GM18873 (cell line): ENCODE measurements around the gene CASP12.
"Not testable (repeated sequence)": the region's sequence is repeated elsewhere in the genome, so short reads cannot be mapped to it uniquely, and the experiment has no call there.

Source experiments
- ATAC-seq: cut with Tn5 transposase; IDR thresholded peaks from one replicate; pipeline ENCODE4 v1.9.1; 2021; ENCODE audit warnings: mild to moderate bottlenecking, moderate library complexity, moderate number of reproducible peaks; ENCODE audit not compliant: unreplicated experiment, low FRiP score

The CASP12 gene

GRCh38 chr11:104897891-104898684 lies at the start of gene CASP12:
CASP12 (minus strand) TSS chr11:104898460.
- no peak for ATAC-seq

DNA sequence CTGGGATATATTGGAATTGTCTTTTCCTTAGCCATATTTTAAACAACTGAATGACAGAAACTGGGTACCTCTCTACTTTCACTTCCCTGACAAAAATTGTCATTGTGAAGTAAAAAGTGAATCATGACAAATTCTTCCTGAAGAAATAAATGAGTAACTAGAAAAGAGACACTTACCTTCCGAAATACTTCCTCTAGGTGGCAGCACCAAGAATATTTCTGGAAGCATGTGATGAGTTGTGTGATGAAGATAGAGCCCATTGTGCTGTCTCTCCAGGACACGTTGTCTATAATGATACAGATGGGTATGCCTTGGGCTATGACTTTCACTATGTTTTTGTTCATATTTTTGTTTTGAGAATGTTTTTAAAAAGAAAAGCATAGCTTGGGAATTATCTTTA lies 48.6 kb upstream of the CASP12 start:
- ATAC-seq: peak; percentile 94

DNA sequence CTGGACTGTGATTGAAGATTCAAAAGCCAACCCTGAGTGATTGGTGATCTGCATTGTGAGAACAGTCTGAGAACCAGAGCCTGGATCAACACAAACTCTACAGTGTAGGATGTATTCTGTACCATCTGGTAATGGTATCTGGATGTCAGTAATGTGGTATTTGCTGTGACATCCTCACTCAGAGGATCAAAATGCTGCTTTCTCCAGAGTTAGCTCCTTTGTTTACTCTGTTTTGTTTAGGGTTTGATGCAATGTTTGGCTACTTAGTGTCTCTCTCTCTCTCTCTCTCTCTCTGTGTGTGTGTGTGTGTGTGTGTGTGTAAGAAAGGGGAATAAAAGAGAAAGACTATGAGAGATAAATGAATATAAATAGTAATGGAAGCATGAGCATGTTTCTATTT lies 45.8 kb upstream of the CASP12 start:
- ATAC-seq: no peak

- ATAC-seq: no peak
Observed at GRCh38 chr11:104943561-104943960, 45.3 kb upstream of the CASP12 start.

- ATAC-seq: no peak
Observed at GRCh38 chr11:104934594-104934993, 36.3 kb upstream of the CASP12 start.

DNA sequence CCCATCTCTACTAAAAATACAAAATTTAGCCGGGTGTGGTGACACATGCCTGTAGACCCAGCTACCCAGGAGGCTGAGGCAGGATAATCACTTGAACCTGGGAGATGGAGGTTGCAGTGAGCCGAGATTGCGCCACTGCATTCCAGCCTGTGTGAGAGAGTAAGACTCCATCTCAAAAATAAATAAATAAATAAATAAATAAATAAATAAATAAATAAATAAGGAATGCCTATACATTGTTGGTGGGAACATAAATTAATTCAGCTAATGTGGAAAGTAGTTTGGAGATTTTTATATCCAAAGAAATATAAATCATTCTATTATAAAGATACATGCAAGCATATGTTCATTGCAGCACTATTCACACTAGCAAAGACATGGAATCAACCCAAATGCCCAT lies 35.8 kb upstream of the CASP12 start:
- not testable (repeated sequence) for ATAC-seq

DNA sequence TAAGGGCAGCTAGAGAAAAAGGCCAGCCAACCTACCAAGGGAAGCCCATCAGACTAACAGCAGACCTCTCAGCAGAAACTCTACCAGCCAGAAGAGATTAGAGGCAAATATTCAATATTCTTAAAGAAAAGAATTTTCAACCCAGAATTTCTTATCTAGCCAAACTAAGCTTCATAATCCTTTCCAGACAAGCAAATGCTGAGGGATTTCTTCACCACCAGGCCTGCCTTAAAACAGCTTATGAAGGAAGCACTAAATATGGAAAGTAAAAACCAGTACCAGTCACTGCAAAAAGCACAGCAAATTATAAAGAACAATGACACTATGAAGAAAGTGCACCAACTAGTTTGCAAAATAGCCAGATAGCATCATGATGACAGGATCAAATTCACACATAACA lies 30.6 kb upstream of the CASP12 start:
- ATAC-seq: no peak

GRCh38 chr11:104926771-104927611 lies 28.7 kb upstream of the CASP12 start:
- ATAC-seq: no peak

GRCh38 chr11:104925850-104926249 lies 27.6 kb upstream of the CASP12 start:
- ATAC-seq: no peak

- peak; percentile 69 for ATAC-seq
Observed at GRCh38 chr11:104918113-104918824, 20.0 kb upstream of the CASP12 start.

- ATAC-seq: peak; percentile 18
Observed at GRCh38 chr11:104917271-104918112, 19.2 kb upstream of the CASP12 start.

DNA sequence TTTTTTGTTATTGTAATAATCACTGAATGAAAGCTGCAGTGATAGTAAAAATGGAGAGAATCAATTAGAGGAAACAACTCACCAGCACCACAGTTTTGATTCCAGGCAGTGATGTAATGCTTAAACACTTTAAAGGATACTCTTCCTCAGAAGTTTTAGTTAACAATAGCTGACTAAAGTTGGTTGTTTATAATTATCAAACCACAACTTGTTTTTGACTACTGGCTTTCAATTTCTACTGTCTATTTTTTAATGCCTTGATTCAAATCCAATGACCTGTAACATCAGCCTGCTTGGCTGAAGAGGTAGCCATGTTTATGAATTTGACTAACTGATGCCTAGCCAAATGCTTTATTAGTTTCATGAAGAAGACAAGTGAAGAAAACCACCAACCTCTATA lies 18.2 kb upstream of the CASP12 start:
- no peak for ATAC-seq

- ATAC-seq: no peak
Observed at GRCh38 chr11:104912102-104912501, 13.8 kb upstream of the CASP12 start.

GRCh38 chr11:104908186-104908531 lies 9.9 kb upstream of the CASP12 start:
- ATAC-seq: peak; percentile 25

- peak; percentile 84 for ATAC-seq
Observed at GRCh38 chr11:104907521-104908185, 9.4 kb upstream of the CASP12 start.

DNA sequence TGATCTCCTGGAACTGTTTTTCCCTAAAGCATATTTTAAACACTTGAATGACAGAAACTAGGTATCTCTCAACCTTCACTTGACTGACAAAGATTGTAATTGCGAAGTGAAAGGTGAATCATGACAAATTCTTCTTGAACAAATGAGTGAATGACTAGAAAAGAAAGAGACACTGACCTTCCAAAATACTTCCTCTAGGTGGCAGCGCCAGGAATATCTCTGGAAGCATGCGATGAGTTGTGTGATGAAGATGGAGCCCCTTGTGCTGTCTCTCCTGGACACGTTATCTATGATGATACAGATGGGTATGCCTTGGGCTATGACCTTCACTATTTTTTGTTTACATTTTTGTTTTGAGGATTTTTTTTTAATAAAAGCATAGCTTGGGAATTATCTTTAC lies 7.0 kb upstream of the CASP12 start:
- no peak for ATAC-seq

- ATAC-seq: no peak
Observed at GRCh38 chr11:104899226-104899625, 966 bp upstream of the CASP12 start.

DNA sequence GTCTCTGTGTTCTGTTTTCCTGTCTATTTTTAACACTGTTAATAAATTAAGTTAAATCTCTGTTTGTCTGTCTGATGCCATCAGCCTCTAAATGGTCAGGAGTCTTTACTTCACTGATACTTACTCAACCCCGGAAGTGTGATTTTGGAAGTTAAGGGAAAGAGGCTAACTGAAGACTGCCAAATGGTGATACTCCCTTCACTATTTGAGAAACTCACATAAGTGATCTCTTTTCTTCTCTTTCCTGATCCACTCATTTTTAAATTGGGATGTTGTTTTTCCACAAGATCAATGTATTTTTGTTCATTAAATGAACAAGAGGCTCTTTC lies 389 bp upstream of the CASP12 start:
- ATAC-seq: no peak

DNA sequence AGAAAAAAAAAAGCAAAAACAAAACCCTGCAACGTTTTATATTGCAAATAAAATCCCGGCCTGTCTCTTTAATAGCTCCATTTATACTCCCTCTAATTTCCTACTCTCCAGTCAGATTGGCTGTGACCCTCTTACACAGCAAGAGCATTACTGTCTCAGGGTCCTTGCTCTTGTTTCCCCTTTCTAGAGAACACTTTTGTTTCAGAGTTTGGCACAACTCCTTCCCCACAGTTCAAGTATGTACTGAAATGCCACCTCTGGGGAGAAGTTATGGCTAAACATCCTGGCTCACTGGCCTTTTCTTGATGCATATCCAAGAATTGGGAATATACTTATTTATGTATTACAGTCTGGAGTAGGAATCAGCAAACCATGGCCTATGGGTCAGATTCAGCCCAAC lies 2.6 kb downstream of the CASP12 start:
- ATAC-seq: no peak

GRCh38 chr11:104893876-104894275 lies 4.4 kb downstream of the CASP12 start:
- ATAC-seq: no peak
